ENCODE results near the gene FBXL20.

FBXL20 gene

DNA sequence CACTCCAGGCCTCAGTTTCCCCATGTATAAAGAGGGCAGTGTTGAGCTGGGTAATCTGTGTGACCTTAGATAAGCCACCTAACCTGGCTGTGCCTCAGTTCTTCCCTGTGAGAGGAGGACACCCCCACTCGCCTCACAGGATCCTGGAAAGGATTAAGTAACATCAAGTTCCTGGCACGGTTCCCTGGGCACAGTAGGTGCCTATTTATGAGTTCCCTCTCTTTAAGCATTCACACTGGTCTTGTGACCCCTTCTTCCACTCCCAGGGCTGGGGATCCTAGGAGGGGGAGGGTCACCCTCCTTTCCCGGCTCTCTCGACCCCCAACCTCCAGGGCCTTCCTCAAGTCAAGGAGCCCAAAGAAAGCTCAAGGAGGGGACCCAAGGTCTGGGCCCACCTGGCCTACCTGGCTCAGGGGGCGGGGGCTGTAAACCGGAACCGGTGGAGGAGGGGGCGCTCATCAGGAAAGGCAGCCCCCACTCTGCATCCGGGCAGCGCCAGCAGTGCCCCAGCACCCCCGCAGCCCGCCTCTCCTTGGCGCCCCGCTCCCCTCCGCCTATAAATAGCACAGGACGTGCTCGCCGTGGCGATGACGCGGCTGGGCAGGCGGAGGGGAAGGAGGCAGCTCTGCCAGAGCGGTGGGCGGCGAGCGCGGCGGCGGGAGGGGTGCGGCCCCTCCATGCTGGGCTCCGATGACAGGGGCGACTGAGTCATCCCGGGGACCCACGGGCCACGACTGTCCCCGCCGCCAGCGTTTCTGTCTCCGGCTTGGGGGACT lies 191.9 kb downstream of the FBXL20 start (continued):
- peak; percentile 38; the same call in 1 of the 2 replicates for TF ChIP-seq ZBTB21 (tag by site-specific recombination; IDR thresholded peaks at IDR 0.05)
- no peak for TF ChIP-seq ZNF645 (tag by site-specific recombination; IDR thresholded peaks at IDR 0.05)
- peak; percentile 76 for TF ChIP-seq ZBTB10 (tag by site-specific recombination; IDR thresholded peaks at IDR 0.05)
- 0 out of 2 replicates have a peak, but pooled peaks have one; percentile 29 for TF ChIP-seq KLF9 (tag by site-specific recombination; IDR thresholded peaks at IDR 0.05; ENCODE audit: low read depth)
- TF ChIP-seq ZNF423 (tag by site-specific recombination; IDR thresholded peaks at IDR 0.05) = peak; percentile 35; the same call in 1 of the 2 replicates
- no peak for TF ChIP-seq SCRT1 (tag by site-specific recombination; IDR thresholded peaks at IDR 0.05; ENCODE audit: borderline replicate concordance)
- peak; percentile 95 for TF ChIP-seq ZFHX2 (tag by site-specific recombination; conservative IDR thresholded peaks at IDR 0.05)
- TF ChIP-seq KLF8 (tag by site-specific recombination; IDR thresholded peaks at IDR 0.05) = peak; percentile 28; the same call in 1 of the 2 replicates
- TF ChIP-seq ZFP69B (tag by site-specific recombination; IDR thresholded peaks at IDR 0.05) = peak; percentile 76
- TF ChIP-seq, protein P1, sequence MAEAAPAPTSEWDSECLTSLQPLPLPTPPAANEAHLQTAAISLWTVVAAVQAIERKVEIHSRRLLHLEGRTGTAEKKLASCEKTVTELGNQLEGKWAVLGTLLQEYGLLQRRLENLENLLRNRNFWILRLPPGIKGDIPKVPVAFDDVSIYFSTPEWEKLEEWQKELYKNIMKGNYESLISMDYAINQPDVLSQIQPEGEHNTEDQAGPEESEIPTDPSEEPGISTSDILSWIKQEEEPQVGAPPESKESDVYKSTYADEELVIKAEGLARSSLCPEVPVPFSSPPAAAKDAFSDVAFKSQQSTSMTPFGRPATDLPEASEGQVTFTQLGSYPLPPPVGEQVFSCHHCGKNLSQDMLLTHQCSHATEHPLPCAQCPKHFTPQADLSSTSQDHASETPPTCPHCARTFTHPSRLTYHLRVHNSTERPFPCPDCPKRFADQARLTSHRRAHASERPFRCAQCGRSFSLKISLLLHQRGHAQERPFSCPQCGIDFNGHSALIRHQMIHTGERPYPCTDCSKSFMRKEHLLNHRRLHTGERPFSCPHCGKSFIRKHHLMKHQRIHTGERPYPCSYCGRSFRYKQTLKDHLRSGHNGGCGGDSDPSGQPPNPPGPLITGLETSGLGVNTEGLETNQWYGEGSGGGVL (tag by site-specific recombination; IDR thresholded peaks at IDR 0.05) = peak; percentile 91
- TF ChIP-seq YY1 (tag by site-specific recombination; IDR thresholded peaks at IDR 0.05) = no peak
- peak; percentile 20; the same call in 1 of the 2 replicates for TF ChIP-seq FEZF1 (tag by site-specific recombination; IDR thresholded peaks at IDR 0.05)
- TF ChIP-seq BCL11B (tag by site-specific recombination; IDR thresholded peaks at IDR 0.05; ENCODE audit: low read depth) = peak; percentile 79; the same call in 1 of the 2 replicates
- TF ChIP-seq ZBTB8A (tag by site-specific recombination; IDR thresholded peaks at IDR 0.05) = peak; percentile 33
- no peak for TF ChIP-seq ZNF138 (tag by site-specific recombination; IDR thresholded peaks at IDR 0.05; ENCODE audit: borderline replicate concordance)
- TF ChIP-seq, protein P2, sequence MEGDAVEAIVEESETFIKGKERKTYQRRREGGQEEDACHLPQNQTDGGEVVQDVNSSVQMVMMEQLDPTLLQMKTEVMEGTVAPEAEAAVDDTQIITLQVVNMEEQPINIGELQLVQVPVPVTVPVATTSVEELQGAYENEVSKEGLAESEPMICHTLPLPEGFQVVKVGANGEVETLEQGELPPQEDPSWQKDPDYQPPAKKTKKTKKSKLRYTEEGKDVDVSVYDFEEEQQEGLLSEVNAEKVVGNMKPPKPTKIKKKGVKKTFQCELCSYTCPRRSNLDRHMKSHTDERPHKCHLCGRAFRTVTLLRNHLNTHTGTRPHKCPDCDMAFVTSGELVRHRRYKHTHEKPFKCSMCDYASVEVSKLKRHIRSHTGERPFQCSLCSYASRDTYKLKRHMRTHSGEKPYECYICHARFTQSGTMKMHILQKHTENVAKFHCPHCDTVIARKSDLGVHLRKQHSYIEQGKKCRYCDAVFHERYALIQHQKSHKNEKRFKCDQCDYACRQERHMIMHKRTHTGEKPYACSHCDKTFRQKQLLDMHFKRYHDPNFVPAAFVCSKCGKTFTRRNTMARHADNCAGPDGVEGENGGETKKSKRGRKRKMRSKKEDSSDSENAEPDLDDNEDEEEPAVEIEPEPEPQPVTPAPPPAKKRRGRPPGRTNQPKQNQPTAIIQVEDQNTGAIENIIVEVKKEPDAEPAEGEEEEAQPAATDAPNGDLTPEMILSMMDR (tag by site-specific recombination; IDR thresholded peaks at IDR 0.05) = no peak
- TF ChIP-seq ZBTB49 (tag by site-specific recombination; IDR thresholded peaks at IDR 0.05; ENCODE audit: low read depth) = no peak
- peak; percentile 62; the same call in 1 of the 2 replicates for TF ChIP-seq ZNF24 (tag by site-specific recombination; IDR thresholded peaks at IDR 0.05)
- 0 out of 2 replicates have a peak, but pooled peaks have one; percentile 7 for TF ChIP-seq ZNF341 (tag by site-specific recombination; IDR thresholded peaks at IDR 0.05; ENCODE audit: low read depth)
- TF ChIP-seq, protein P3, sequence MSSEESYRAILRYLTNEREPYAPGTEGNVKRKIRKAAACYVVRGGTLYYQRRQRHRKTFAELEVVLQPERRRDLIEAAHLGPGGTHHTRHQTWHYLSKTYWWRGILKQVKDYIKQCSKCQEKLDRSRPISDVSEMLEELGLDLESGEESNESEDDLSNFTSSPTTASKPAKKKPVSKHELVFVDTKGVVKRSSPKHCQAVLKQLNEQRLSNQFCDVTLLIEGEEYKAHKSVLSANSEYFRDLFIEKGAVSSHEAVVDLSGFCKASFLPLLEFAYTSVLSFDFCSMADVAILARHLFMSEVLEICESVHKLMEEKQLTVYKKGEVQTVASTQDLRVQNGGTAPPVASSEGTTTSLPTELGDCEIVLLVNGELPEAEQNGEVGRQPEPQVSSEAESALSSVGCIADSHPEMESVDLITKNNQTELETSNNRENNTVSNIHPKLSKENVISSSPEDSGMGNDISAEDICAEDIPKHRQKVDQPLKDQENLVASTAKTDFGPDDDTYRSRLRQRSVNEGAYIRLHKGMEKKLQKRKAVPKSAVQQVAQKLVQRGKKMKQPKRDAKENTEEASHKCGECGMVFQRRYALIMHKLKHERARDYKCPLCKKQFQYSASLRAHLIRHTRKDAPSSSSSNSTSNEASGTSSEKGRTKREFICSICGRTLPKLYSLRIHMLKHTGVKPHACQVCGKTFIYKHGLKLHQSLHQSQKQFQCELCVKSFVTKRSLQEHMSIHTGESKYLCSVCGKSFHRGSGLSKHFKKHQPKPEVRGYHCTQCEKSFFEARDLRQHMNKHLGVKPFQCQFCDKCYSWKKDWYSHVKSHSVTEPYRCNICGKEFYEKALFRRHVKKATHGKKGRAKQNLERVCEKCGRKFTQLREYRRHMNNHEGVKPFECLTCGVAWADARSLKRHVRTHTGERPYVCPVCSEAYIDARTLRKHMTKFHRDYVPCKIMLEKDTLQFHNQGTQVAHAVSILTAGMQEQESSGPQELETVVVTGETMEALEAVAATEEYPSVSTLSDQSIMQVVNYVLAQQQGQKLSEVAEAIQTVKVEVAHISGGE (tag by site-specific recombination; conservative IDR thresholded peaks at IDR 0.05; ENCODE audit: low read depth) = peak; percentile 54; the same call in 1 of the 2 replicates
- 0 out of 2 replicates have a peak, but pooled peaks have one; percentile 28 for TF ChIP-seq ZNF580 (tag by site-specific recombination; IDR thresholded peaks at IDR 0.05)
- TF ChIP-seq EGR2 (tag by site-specific recombination; IDR thresholded peaks at IDR 0.05; ENCODE audit: low read depth) = peak; percentile 76
- peak; percentile 74 for TF ChIP-seq GLIS2 (tag by site-specific recombination; IDR thresholded peaks at IDR 0.05)
- peak; percentile 40 for TF ChIP-seq ZNF629 (tag by site-specific recombination; IDR thresholded peaks at IDR 0.05)
- peak; percentile 72; the same call in 1 of the 2 replicates for TF ChIP-seq ZIC2 (tag by site-specific recombination; IDR thresholded peaks at IDR 0.05)

Measured in HEK293 (cell line).